Liver (tissue), 3 donors: ENCODE measurements around the gene PRSS3.

Experiments
- ATF3 ChIP-seq: IDR thresholded peaks from 2 replicates; pipeline ENCODE4 v1.6.1; 2016; ENCODE audit warnings: antibody characterized with exemption
- CTCF ChIP-seq: fragments of 150-350 bp; IDR thresholded peaks from 2 replicates; pipeline ENCODE4 v1.5.1; 2017; ENCODE audit warnings: improper control_type of control experiment, low read depth, low read length; ENCODE audit not compliant: missing input control
- MAX ChIP-seq: IDR thresholded peaks from 2 replicates; pipeline ENCODE4 v1.6.1; 2016; ENCODE audit warnings: antibody characterized with exemption
- donor health status: healthy.
- donor health status: healthy.

DNA sequence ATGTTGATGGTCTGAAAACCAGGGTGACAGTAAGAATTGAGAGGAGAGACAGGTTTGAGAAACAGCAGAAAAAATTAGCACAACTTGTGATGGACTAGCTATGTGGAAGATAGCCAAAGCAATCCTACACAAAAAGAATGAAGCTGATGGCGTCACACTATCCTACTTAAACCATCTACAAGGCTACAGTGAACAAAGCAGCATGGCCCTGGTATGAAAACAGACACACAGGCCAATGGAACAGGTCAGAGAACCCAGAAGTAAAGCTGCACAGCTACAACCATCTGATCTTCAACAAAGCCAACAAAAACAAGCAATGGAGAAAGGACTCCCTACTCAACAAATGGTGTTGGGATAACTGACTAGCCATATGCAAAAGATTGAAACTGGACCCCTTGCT lies 14.1 kb downstream of the PRSS3 start:
- TF ChIP-seq CTCF (no peak), ATF3 (no peak), MAX (no peak)
